Measurements from ENCODE around the gene DPP10.
A peak's percentile ranks its signal among the peaks of the same experiment; 100 is the strongest.
"Not testable (repeated sequence)": the region's sequence is repeated elsewhere in the genome, so short reads cannot be mapped to it uniquely, and the experiment has no call there.

DPP10 gene

DNA sequence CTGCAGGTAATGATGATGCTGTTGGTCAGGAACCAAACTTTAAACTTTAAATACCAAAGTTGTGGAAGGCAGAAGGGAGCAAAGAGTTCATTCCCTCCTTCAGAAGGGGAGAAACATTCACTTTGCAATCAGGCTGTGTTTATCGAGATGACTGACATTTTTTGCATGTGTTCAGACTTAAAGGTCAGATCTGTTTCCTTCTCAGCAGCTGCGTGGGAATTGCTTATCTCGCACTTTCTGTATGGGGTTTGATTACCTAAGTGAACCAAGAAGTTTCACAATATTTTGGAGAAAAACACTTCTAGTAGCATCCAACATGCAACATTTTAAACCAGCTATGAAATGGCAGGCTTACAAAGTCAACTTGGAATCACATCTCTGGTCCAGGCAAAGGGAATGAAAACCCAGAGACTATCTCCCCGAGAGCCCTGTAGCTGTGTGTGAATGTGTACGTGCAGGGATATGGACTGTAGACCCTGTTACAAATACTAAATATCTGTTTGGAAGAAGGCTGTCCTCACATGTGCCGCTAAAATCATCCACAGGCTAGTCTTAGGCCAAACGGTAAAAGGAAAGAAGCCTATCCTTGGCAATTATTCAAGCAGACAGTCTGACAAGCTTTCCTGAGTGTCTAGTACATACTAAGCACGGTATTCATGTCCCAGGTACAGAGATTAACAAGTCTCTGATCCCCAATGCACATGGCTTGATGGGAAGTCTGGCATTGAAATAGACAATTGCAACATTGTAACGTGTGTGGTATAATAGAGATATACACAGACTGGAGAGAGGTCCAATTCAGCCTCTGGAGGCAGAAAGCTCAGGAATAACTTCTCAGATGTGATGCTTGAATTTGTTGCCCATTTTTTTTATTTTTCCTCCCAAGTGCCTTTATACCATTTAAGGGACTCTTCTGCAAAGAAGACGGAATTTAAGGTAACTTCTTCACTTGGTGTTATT lies 483.1 kb downstream of the DPP10 start:
- intact Hi-C loops (cut with DNase I), result no loop called here
- no peak for DNase-seq

DNA sequence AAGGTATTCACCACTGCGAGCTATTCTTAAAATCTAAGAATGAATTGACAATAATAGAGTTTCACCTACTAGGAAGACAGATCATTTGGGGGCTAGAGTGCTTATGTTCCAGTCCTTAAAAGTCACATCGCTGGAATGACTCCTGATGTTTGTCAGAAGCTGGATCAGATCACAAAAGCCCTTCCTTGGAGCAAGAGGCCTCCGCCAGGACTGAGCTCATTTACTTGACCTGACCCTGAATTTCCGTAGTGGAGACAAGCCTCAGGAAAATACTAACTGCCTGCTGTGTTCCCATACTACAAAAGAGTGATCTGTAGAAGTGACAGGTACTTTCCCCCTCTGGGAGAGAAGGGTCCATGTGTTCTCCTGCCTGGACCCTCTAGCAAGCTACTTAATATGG lies 483.9 kb downstream of the DPP10 start:
- intact Hi-C loops (cut with DNase I), result no loop called here
- DNase-seq, result no peak

DNA sequence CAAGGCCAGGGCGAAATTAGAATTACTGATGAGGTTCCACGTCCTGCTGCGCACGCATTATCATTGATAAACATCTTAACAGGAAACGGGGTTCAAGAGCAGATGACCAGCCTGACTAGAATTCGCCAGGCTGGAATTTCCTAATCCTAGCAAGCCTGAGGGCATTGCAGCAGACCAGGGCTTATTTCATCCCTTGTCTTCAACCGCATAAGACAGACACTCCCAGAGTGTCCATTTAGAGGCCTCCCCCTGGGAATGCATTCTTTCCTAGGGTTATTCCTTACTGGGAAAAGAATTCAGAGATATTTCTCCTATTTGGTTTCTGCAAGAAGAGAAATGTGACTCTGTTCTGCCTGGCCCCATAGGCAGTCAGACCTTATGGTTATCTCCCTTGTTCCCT lies 486.8 kb downstream of the DPP10 start:
- intact Hi-C loops (cut with DNase I), result no loop called here
- no peak for DNase-seq

DNA sequence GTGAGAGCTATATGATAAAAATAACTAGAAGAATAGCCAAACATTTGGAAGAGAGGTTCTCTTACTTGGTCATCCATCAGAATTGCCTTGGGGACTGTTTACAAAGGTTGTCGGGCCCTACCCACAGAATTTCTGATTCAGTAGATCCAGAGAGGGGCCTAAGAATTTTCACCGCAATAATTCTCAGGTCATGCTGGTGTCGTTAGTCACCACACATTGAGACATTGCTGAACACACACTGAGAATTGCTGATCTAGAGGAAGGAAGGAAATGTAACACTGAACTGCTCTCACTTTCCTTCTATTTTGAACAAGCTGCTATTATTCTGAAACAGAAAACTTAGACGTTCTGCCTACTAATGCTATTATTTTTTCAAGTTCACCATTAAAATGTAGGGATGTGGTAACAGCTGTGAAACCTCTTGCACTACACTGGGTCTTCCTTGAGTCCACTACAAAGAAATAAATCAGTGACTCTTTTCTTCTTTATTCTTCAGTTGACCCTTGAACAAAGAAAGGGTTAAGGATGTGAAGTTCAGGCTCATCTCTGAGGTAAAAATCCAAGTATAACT lies 491.3 kb downstream of the DPP10 start:
- no peak for DNase-seq
- intact Hi-C loops (cut with DNase I), result no loop called here

DNA sequence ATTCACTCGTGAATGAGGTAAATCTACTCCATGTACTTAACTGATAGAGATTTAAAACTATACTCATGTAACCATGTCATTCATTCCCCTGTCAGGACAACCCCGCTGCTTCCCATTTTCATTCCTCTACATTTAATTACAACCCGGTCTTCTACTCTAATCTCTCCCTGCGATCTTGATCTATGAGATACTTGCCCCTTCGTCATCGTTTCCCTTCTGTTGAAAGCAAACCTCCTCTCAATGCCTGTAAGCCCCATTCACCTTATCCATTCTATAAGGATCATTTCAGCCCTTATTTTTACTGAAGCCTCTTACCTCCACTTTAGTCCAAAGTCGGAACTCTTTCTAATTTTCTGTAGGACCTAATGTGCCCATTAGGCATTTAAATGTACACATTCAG lies 492.6 kb downstream of the DPP10 start:
- intact Hi-C loops (cut with DNase I), result no loop called here
- no peak for DNase-seq

DNA sequence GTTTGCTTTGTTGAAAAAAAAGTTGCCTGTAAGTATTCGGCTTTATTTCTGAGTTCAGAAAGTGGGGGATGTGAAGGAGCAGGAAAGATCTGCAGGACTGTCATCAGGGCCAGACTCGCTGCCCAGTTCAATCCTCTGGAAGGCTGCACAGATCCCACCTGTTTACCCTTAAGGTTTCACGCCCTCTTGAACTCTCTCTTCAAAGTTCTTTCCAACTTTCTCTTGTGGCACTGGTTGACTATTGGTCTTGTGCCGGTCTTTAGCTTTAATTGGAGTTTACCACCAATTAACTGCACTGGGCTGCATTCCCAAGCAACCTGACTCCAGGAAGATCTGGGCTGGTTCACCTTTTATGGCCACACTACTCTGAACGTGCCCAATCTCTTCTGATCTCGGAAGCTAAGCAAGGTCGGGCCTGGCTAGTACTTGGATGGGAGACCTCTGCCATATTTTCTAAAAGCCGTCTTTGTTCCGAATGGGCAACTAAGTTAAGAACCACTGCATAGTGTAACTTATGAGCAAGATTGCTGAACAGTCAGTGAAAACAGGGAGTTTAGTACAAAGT lies 495.0 kb downstream of the DPP10 start:
- intact Hi-C loops (cut with DNase I), result no loop called here
- no peak for DNase-seq

DNA sequence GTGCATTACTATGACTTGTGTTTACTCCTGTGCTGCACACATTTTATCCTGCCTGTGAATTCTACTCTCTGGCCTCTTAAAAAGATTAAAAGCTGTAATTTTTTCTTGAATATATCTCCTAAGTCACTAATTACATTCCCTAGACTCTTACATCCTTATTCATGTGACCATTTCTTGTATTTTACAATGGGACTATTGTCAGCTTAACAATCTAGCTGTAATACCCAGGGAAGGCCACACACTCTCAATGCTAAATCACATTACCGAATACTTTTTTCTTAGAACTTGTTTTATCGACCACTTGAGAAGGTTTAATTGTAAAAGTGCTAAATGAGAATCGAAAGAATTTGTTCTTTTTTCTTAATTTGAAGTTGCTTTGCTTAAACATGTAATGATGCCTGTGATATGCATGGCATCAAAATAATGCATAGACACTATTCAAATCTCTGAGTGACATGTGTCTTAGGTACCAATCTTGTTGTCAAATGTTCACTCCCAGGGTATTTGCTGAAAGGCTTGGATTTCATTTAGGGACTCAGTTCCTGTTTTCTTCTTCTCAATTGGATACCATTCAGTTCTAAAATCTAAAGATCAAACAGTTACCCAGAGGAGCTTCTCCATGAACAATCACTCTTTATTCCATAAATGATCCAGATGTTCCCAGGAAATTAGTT lies 498.5 kb downstream of the DPP10 start:
- intact Hi-C loops (cut with DNase I), result no loop called here
- no peak for DNase-seq

DNA sequence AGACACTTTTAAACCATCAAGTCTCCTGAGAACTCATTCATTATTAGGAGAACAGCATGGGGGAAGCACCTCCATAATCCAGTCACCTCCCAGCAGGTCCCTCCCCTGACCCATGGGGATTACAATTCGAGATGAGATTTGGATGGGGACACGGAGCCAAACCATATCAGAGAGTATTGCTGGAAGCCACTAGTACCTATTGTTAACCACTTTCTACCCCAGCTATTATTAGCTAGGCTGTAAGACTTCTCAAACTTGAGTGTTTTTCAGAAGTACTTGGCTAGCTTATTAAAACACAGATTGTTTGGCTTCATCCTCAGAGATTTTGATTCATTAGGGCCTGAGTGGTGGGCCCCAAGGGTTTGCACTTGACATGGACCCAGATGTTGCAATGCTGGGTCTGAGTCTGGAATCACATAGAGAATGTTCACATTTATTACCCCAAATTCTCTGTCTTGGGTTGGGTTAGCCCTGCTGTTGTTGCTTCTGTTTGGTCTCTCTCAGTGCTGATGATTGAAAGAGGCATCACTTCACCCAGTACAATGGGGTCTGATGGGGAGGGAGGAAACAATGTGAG lies 506.9 kb downstream of the DPP10 start:
- no peak for DNase-seq
- intact Hi-C loops (cut with DNase I), result no loop called here

DNA sequence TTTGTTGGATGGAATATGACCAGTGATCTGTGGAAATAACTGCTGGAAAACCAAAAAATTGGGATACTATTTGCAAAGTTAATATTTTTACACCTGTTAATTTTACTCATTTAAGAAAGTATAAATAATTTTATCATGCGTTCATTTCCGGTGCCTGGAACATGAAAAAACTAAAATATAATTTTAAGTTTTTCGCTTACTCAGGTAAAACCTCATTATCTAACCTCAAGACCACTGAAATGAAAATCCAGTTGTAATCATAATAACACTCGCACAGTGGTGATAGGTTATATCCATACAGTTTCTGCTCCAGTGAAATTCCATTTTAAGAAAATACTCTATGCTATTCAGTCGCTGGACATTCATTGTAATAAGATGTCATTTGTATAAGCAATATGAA lies 517.9 kb downstream of the DPP10 start:
- intact Hi-C loops (cut with DNase I), result no loop called here
- no peak for DNase-seq

DNA sequence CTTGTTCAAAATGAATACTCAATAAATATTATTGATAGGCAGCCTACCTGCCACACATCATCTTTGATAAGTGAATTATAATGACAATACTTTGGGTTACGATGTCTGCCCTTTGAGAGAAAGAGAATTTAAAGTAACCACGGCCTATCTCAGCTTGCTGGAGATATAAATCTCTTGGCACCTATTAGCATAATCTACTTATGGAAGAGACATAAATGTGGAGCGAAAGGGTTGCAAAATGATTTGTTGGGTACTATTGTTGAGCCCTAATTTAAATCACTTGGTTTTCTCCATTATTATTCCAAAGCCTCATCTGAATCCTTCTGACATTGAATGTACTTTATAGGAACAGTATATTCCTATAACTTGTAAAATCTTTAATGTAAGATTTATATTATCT lies 520.1 kb downstream of the DPP10 start:
- no peak for DNase-seq
- intact Hi-C loops (cut with DNase I), result no loop called here

DNA sequence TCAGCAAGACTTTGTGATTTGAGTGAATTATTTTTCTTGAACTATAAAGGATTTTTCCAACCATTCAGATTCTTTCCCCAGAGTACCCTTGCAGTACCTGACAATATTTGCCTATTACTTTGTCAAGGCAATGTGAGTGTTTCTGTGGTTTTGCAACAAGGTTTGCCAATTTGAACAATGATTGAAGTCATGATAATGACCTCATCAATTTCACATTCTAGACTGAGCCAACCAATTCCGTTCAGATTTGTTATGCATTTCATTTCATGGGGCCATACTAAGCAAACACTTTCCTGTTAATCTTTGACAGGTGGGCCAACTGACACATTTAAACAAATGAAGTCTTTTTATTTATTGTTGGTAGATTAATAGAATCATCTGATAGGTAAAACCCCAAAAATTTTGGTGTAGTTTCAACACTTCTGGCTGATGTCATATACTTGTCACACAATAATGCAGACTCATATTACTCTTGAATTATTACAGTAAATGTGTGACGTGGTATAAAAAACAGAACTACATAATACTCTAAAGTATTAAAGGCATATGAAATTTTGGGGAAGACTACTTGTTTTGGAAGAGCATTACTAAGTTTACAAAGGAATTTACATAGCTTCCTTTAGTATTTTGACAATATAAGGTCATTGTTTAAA lies 526.4 kb downstream of the DPP10 start:
- no peak for DNase-seq
- intact Hi-C loops (cut with DNase I), result no loop called here

DNA sequence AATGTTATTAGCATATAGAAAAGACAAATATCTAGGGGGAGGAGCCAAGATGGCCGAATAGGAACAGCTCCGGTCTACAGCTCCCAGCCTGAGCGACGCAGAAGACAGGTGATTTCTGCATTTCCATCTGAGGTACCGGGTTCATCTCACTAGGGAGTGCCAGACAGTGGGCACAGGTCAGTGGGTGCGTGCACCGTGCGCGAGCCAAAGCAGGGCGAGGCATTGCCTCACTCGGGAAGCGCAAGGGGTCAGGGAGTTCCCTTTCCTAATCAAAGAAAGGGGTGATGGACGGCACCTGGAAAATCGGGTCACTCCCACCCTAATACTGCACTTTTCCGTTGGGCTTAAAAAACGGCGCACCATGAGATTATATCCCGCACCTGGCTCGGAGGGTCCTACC lies 561.9 kb downstream of the DPP10 start:
- DNase-seq, result peak in 1 of 10 donors; percentile 48
- intact Hi-C loops (cut with DNase I), result not testable (repeated sequence)

DNA sequence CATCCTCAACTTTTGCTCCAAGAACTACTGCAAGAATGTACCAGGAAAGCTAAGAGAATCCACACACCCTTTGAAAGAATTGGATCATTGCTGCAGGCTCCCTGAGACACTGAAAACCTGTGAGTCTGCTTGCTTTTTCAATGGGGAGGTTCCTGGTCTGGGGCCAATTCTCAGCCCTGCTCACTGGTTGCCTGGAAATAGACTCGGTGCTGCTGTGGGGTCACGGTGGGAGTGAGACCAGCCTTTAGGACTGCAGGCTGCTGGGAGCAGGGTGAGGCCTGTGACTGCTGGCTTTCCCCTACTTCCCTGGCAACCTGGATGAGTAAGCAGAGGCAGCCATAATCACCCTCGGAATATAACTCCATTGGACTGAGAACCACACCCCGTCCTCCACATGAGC lies 569.3 kb downstream of the DPP10 start:
- intact Hi-C loops (cut with DNase I), result no loop called here
- DNase-seq, result peak in 1 of 10 donors; percentile 52

DNA sequence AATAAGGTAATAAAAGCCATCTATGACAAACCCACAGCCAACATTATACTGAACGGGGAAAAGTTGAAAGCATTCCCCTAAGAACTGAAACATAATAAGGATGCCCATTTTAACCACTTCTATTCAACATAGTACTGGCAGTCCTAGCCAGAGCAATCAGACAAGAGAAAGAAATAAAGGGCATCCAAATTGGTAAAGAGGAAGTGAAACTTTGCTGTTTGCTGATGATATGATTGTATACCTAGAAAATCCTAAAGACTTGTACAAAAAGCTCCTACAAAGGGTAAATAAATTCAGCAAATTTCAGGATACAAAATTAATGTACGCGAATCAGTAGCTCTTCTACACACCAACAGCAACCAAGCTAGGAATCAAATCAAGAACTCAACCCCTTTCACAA lies 579.6 kb downstream of the DPP10 start:
- intact Hi-C loops (cut with DNase I); DNase-seq: not testable (repeated sequence)

DNA sequence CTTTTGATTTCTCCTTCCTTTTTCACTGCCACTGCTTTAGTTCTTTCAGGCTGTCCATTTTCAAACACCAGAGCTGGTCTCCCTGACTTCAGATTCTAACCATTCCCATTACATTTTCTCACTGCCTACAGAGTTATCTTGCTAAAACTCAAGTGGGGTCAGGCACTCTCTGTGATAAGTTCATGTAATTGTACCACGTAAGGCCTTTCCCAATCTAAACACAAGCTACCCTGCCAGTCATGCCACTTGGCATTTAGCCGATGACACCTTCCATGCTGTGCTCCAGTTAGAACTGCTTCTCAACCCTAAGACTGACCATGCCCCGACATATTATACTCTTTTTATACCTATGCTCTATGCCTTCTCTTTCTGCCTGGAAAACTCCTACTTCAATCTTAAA lies 592.4 kb downstream of the DPP10 start:
- no peak for DNase-seq
- intact Hi-C loops (cut with DNase I), result no loop called here

DNA sequence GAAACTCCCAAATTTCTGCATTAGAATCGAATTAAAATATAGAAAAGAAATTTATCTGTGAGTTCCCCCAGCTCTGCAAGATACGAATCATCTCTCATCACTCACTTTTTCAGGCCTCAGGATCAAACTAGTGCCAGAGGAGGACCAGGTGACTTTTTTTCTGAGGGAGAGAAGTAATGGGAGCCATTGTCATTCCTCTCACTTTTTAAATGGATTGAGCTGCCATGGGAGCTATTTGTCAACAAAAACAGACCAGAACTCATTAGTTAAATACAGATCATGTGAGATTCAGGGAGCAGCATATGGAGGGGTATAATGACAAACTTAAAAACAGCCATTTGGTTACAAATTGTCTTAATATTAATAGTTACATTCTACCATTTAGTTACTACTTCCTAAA lies 594.4 kb downstream of the DPP10 start:
- intact Hi-C loops (cut with DNase I), result no loop called here
- DNase-seq, result no peak

DNA sequence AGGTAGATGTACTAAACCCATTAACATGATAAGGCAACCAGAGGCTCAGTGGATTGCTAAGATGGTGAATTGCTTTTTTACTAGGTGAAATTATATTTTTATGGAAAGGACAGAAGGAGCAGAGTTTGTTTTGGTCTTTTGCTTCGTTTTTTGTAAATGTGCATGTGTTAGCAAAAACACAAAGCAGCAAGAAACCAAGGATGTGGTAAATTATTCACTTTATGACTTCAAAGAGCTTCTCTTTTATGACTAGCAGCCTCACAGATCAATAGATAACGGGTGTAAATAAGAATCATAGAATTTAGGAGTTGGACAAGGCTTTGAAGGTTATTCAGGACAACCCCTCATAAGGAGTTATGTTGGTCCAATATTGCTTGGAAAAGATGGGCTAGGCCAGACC lies 615.0 kb downstream of the DPP10 start:
- intact Hi-C loops (cut with DNase I), result no loop called here

DNA sequence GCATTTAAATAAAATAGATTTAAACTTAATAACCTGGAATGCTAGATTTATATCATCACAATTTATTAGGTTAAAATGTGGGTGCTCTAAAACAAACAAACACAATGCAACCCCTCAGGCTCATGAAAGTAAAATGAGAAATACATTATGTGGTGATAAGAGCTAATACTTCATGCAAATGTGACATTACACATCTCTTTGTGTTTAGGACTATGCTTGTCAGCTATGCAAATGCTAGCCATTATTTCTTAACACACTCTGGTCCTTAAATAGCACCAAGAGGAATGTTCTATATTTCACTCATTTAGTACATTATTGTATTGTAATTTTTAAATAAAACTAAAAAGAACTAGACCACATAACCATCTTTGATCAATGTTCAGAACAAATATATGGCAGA lies 627.6 kb downstream of the DPP10 start:
- no peak for DNase-seq
- intact Hi-C loops (cut with DNase I), result no loop called here

More for the DNA sequence above, 615.0 kb downstream of the DPP10 start:
- DNase-seq, result no peak

DNA sequence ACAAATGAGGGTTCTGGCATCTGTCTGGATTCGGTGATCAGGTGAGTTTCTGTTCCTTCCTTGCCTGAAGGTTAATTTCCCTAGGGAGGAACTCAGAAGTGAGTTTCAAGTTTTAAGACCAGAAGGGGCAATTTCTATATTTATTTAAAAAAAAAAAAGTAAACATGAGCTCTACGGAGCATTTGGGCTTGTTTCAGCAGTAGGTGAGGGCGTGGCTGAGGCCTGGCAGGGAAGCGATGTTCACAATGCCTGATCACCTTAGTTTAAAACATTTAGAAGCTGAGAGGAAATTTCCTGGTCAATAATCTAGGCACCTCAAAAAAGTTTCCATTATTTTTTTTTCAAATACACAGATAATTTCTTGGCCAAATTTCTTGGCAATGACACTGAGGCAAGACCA lies 629.1 kb downstream of the DPP10 start:
- intact Hi-C loops (cut with DNase I), result no loop called here
- no peak for DNase-seq

DNA sequence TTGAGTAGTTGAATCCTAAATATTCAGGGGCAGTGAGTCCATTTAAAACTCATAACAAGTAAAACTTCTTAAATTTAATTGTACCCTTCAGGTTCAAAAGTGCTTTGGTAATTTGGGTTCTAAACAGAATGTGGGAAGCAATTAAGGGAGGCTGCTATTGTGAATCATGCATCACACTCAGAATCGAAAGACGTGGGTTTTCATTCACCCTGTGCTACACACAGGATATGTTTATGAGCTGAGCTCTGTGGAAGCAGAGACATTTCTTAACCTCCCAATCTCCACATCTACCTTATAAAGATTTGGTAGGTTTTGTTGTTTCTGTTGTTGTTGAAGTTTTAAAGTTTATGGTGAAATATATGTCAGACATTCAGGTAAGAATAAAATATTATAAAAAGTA lies 633.4 kb downstream of the DPP10 start:
- intact Hi-C loops (cut with DNase I), result no loop called here

More for the DNA sequence above, 633.4 kb downstream of the DPP10 start:
- DNase-seq, result no peak
